HepG2 (cell line): ENCODE data around the gene GPC3. TPM values are rescaled to one million over a fixed set of nuclear protein-coding genes. Genes with fewer than 3 reads are reported as not detected.

Experiments
- ATAC-seq: fragments of 200-7000 bp; cut with Tn5 transposase; 3 replicates; pipeline ENCODE4 v1.9.1; 2020; ENCODE audit warnings: mild to moderate bottlenecking, moderate library complexity
- BruUV-seq: library from RNA; stranded (reverse); fragments of 400-500 nt; replicated peaks from 2 replicates; lab custom pipeline; 2021; lab: Mats Ljungman, UMichigan
- CTCF ChIA-PET: fragments of 300-600 bp; formaldehyde crosslinking; extraction: SDS; loops from one replicate; lab custom pipeline; 2021; ENCODE audit warnings: low total read pairs, inconsistent platforms, low intra/inter-chr PET ratio; lab: Yijun Ruan, JAX
- POLR2A ChIA-PET: fragments of 350-600 bp; sonication (Branson Sonifier 250); formaldehyde crosslinking; loops from one replicate; lab custom pipeline; 2020; ENCODE audit warnings: antibody characterized with exemption, inconsistent platforms; lab: Yijun Ruan, JAX
- DNase-seq: peaks from one replicate; pipeline ENCODE4 v3.0.0-alpha.2; 2015; ENCODE audit warnings: low spot score
- FAIRE-seq: peaks from 3 replicates; lab custom pipeline; 2011; peaks lifted over from hg19 to GRCh38; lab: Jason Lieb, UNC
- H2AFZ ChIP-seq: one replicate; pipeline ENCODE4 v1.6.1; 2011; ENCODE audit warnings: low read length, inconsistent platforms
- H3K27ac ChIP-seq: fragments of 300-600 bp; 3 replicates; pipeline ENCODE4 v1.8.0; 2011; ENCODE audit warnings: mixed run types, mild to moderate bottlenecking, mixed read lengths, low read length, inconsistent platforms; ENCODE audit not compliant: insufficient read depth; ENCODE audit errors: extremely low read length
- H3K27me3 ChIP-seq, 2 experiments: fragments of 200-600 bp in 1 of 2; 2 replicates in 1 of 2; 3 replicates in 1 of 2; pipeline versions ENCODE4 v1.6.0 to v1.8.0; 2011; ENCODE audit warnings: low read length in 2 of 2, mild to moderate bottlenecking in 2 of 2, moderate library complexity in 2 of 2, inconsistent platforms in 1 of 2; ENCODE audit not compliant: insufficient read depth in 2 of 2, control insufficient read depth in 1 of 2
- H3K36me3 ChIP-seq, 2 experiments: fragments of 200-600 bp in 1 of 2; replicated peaks in 1 of 2; 2 replicates in 1 of 2; 3 replicates in 1 of 2; pipeline versions ENCODE4 v1.5.1 to v1.8.0; 2011; ENCODE audit warnings: low read length in 2 of 2, inconsistent platforms in 1 of 2; ENCODE audit not compliant: insufficient read depth in 2 of 2, control insufficient read depth in 1 of 2
- H3K4me1 ChIP-seq: 2 replicates; pipeline ENCODE4 v1.5.1; 2012; ENCODE audit warnings: low read length, inconsistent platforms; ENCODE audit not compliant: insufficient read depth
- H3K4me2 ChIP-seq: 2 replicates; pipeline ENCODE4 v1.6.0; 2011; ENCODE audit warnings: low read depth, low read length, inconsistent platforms
- H3K4me3 ChIP-seq, 3 experiments: fragments of 200-600 bp in 1 of 3; sonication (generic), shearing (Covaris generic) in 1 of 3; replicated peaks in 1 of 3; 2 replicates each; pipeline ENCODE4 v1.5.1; 2011 to 2016; ENCODE audit warnings: low read length in 3 of 3, inconsistent platforms in 2 of 3, low read depth in 2 of 3, mild to moderate bottlenecking in 2 of 3, control low read depth in 1 of 3, mixed read lengths in 1 of 3; ENCODE audit not compliant: insufficient read depth in 1 of 3
- H3K79me2 ChIP-seq: one replicate; pipeline ENCODE4 v1.6.1; 2011; ENCODE audit warnings: low read length, inconsistent platforms; ENCODE audit not compliant: insufficient read depth
- H3K9ac ChIP-seq: 2 replicates; pipeline ENCODE4 v1.6.0; 2011; ENCODE audit warnings: mild to moderate bottlenecking, low read depth, low read length, inconsistent platforms; ENCODE audit not compliant: insufficient read depth
- H3K9me3 ChIP-seq: 2 replicates; pipeline ENCODE4 v1.5.1; 2012; ENCODE audit warnings: mild to moderate bottlenecking, low read length
- H4K20me1 ChIP-seq: 2 replicates; pipeline ENCODE4 v1.6.0; 2011; ENCODE audit warnings: inconsistent platforms, mild to moderate bottlenecking, low read length, moderate library complexity; ENCODE audit not compliant: insufficient read depth
- FOXJ3 ChIP-seq: sonication (generic); formaldehyde crosslinking; IDR thresholded peaks from 2 replicates; pipeline ENCODE4 v1.4.0; 2020; ENCODE audit warnings: missing genetic modification reagents, mild to moderate bottlenecking, borderline replicate concordance
- FOXK1 ChIP-seq: sonication (generic); formaldehyde crosslinking; IDR thresholded peaks from 2 replicates; pipeline ENCODE4 v1.4.0; 2020; ENCODE audit warnings: low read depth, missing genetic modification reagents, borderline replicate concordance
- GATAD1 ChIP-seq: IDR thresholded peaks from 2 replicates; pipeline ENCODE4 v1.6.1; 2016; ENCODE audit warnings: missing genetic modification reagents, missing compliant biosample characterization
- IKZF1 ChIP-seq: fragments of 450-650 bp; IDR thresholded peaks from 2 replicates; pipeline ENCODE4 v1.7.1; 2016
- IRF2 ChIP-seq: IDR thresholded peaks from 2 replicates; pipeline ENCODE4 v1.6.1; 2018; ENCODE audit warnings: missing genetic modification reagents, missing compliant biosample characterization
- NONO ChIP-seq, 2 experiments: fragments of 450-650 bp in 1 of 2; sonication (generic) in 1 of 2; formaldehyde crosslinking in 1 of 2; IDR thresholded peaks in 1 of 2; conservative IDR thresholded peaks in 1 of 2; 2 replicates each; pipeline versions ENCODE4 v1.6.1 to v1.8.0; 2017 to 2022; ENCODE audit warnings: mild to moderate bottlenecking in 1 of 2, missing genetic modification reagents in 1 of 2, moderate library complexity in 1 of 2
- PAX8 ChIP-seq: sonication (generic); formaldehyde crosslinking; IDR thresholded peaks from 2 replicates; pipeline ENCODE4 v1.8.0; 2022; ENCODE audit warnings: mild to moderate bottlenecking, missing genetic modification reagents, borderline replicate concordance
- PHF21A ChIP-seq: sonication (generic); formaldehyde crosslinking; IDR thresholded peaks from 2 replicates; pipeline ENCODE4 v1.5.0; 2020; ENCODE audit warnings: mild to moderate bottlenecking, missing genetic modification reagents
- SPEN ChIP-seq: sonication (generic); formaldehyde crosslinking; IDR thresholded peaks from 2 replicates; pipeline ENCODE4 v1.5.1; 2020; ENCODE audit warnings: low read depth, mild to moderate bottlenecking, missing genetic modification reagents
- YEATS4 ChIP-seq: sonication (generic); formaldehyde crosslinking; IDR thresholded peaks from 2 replicates; pipeline ENCODE4 v1.4.0; 2020; ENCODE audit warnings: missing genetic modification reagents, borderline replicate concordance
- ZNF747 ChIP-seq: sonication (generic); formaldehyde crosslinking; IDR thresholded peaks from 2 replicates; pipeline ENCODE4 v1.8.1; 2023; ENCODE audit warnings: missing genetic modification reagents, mild to moderate bottlenecking, borderline replicate concordance
- ZSCAN31 ChIP-seq: sonication (generic); formaldehyde crosslinking; IDR thresholded peaks from 2 replicates; pipeline ENCODE4 v1.5.0; 2020; ENCODE audit warnings: low read depth, mild to moderate bottlenecking, missing genetic modification reagents
- WGBS: methylation state at CpG from one replicate; pipeline ENCODE4 v1.1.6; 2017; ENCODE audit warnings: low lambda C conversion rate; 5-methylcytosine and 5-hydroxymethylcytosine counted together
- in situ Hi-C: cut with HindIII; loops from 2 replicates; pipeline ENCODE4 v1.10.0; 2017; ENCODE audit warnings: low pct_unique_long_range_greater_than_20kb; ENCODE audit not compliant: extremely low pct_ligation_motif_present
- intact Hi-C: fragments of 100-400 bp; cut with micrococcal nuclease; formaldehyde crosslinking; loops from one replicate; pipeline ENCODE4 v1.10.0; 2022; ENCODE audit not compliant: unreplicated experiment
- polyA plus RNA-seq, 8 experiments: library from polyadenylated mRNA; depleted of rRNA in 3 of 8; stranded (reverse) in 7 of 8; unstranded in 1 of 8; fragments of >200 nt; fragmentation: Illumina TruSeq in 4 of 8; extraction: Trizol in 4 of 8; gene quantifications; 2 replicates each; pipeline versions ENCODE4 v1.2.1 to v1.2.3, GENCODE V29; 2011 to 2016; ENCODE audit warnings: low read depth in 4 of 8, missing spikeins in 1 of 8, mixed read lengths in 1 of 8; ENCODE audit not compliant: insufficient read depth in 1 of 8
- total RNA-seq, 5 experiments: library from RNA; depleted of rRNA; stranded (reverse); fragments of >200 nt; fragmentation: Illumina TruSeq; extraction: Trizol; gene quantifications; 2 replicates each; pipeline ENCODE4 v1.2.3, GENCODE V29; 2016; ENCODE audit warnings: low read depth in 1 of 5
- TF ChIP-seq, protein P1 (sequence below): sonication (generic); formaldehyde crosslinking; IDR thresholded peaks from 2 replicates; pipeline ENCODE4 v1.4.0; 2020; ENCODE audit warnings: mild to moderate bottlenecking, missing genetic modification reagents
- TF ChIP-seq, protein P2 (sequence below): sonication (generic); formaldehyde crosslinking; IDR thresholded peaks from 2 replicates; pipeline ENCODE4 v1.4.0; 2020; ENCODE audit warnings: missing genetic modification reagents
- TF ChIP-seq, protein P3 (sequence below): sonication (generic); formaldehyde crosslinking; IDR thresholded peaks from 2 replicates; pipeline ENCODE4 v1.4.0; 2020; ENCODE audit warnings: missing genetic modification reagents
- TF ChIP-seq, protein P4 (sequence below): sonication (generic); formaldehyde crosslinking; IDR thresholded peaks from 2 replicates; pipeline ENCODE4 v1.4.0; 2020; ENCODE audit warnings: missing genetic modification reagents, borderline replicate concordance
- TF ChIP-seq, protein P5 (sequence below): sonication (generic); formaldehyde crosslinking; IDR thresholded peaks from 2 replicates; pipeline ENCODE4 v1.4.0; 2020; ENCODE audit warnings: missing genetic modification reagents, mild to moderate bottlenecking, borderline replicate concordance

Gene GPC3
- total and polyA plus RNA-seq, 2 of the 13 experiments (the other 11 are each of a cell fraction or from before 2014, with no cell fraction given), result 1,799 to 3,263 TPM

DNA sequence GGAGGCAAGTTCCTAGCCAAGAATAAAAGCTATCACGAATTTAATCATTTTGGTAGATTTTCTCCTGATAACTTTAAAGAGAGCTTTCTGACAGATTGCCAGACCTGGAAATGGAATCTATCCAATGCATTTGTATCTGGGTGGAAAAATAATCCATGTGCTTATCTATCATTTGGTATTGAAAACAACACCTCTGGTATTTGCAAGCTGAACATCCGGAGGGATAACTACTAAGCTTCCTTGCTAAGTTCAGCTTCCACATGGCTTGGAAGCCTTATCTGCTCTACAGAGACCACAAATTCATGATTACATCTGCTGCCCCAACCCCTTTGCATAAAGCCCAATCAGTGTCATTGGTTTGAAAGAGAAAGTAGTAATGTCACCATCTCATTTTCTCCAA, 230.7 kb downstream of the GPC3 start:
- FAIRE-seq (no peak), DNase-seq (no peak), ATAC-seq (no peak)
- intact Hi-C loops, result no loop called here
- H3K27me3 ChIP-seq, result no peaks in the 10 kb centered on the region
- no peak overlapping the region for H3K4me3 ChIP-seq
- H3K4me2 ChIP-seq, result no peak overlapping the region
- peaks cover 84% of the 10 kb centered on the region for H3K79me2 ChIP-seq
- H3K9ac ChIP-seq, result no peak overlapping the region
- in situ Hi-C loops, result no loop called here
- peaks cover 91% of the 10 kb centered on the region for H4K20me1 ChIP-seq
- peaks cover 6 to 37% of the 10 kb centered on the region in 2 experiments; a peak in 4 of 5 replicates for H3K36me3 ChIP-seq
- no peak overlapping the region for H3K27ac ChIP-seq
- no peaks in the 10 kb centered on the region for H3K9me3 ChIP-seq
- WGBS, result 96% methylated on average over 2 of the region's 2 CpGs
- H2AFZ ChIP-seq, result no peak overlapping the region
- no TSS peak for BruUV-seq
- H3K4me1 ChIP-seq, result peaks cover 52% of the 10 kb centered on the region
- CTCF ChIA-PET, result no interaction called here
- POLR2A ChIA-PET, result no interaction called here
- TF ChIP-seq SPEN (CRISPR knock-in tag) (no peak), NONO (IDR thresholded peaks at IDR 0.05) (no peak), NONO (CRISPR knock-in tag; conservative IDR thresholded peaks at IDR 0.05) (no peak), FOXJ3 (CRISPR knock-in tag) (no peak), ZNF747 (CRISPR knock-in tag) (no peak), YEATS4 (CRISPR knock-in tag) (no peak), FOXK1 (CRISPR knock-in tag) (no peak), IKZF1 (no peak), IRF2 (CRISPR knock-in tag) (no peak), GATAD1 (CRISPR knock-in tag) (no peak), PHF21A (CRISPR knock-in tag) (no peak), ZSCAN31 (CRISPR knock-in tag) (no peak), PAX8 (no peak)
- TF ChIP-seq, protein P1, sequence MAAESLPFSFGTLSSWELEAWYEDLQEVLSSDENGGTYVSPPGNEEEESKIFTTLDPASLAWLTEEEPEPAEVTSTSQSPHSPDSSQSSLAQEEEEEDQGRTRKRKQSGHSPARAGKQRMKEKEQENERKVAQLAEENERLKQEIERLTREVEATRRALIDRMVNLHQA (CRISPR knock-in tag), result no peak
- TF ChIP-seq, protein P2, sequence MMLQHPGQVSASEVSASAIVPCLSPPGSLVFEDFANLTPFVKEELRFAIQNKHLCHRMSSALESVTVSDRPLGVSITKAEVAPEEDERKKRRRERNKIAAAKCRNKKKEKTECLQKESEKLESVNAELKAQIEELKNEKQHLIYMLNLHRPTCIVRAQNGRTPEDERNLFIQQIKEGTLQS (CRISPR knock-in tag), result no peak
- TF ChIP-seq, protein P3, sequence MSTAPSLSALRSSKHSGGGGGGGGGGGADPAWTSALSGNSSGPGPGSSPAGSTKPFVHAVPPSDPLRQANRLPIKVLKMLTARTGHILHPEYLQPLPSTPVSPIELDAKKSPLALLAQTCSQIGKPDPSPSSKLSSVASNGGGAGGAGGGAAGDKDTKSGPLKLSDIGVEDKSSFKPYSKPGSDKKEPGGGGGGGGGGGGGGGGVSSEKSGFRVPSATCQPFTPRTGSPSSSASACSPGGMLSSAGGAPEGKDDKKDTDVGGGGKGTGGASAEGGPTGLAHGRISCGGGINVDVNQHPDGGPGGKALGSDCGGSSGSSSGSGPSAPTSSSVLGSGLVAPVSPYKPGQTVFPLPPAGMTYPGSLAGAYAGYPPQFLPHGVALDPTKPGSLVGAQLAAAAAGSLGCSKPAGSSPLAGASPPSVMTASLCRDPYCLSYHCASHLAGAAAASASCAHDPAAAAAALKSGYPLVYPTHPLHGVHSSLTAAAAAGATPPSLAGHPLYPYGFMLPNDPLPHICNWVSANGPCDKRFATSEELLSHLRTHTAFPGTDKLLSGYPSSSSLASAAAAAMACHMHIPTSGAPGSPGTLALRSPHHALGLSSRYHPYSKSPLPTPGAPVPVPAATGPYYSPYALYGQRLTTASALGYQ (CRISPR knock-in tag), result no peak
- TF ChIP-seq, protein P4, sequence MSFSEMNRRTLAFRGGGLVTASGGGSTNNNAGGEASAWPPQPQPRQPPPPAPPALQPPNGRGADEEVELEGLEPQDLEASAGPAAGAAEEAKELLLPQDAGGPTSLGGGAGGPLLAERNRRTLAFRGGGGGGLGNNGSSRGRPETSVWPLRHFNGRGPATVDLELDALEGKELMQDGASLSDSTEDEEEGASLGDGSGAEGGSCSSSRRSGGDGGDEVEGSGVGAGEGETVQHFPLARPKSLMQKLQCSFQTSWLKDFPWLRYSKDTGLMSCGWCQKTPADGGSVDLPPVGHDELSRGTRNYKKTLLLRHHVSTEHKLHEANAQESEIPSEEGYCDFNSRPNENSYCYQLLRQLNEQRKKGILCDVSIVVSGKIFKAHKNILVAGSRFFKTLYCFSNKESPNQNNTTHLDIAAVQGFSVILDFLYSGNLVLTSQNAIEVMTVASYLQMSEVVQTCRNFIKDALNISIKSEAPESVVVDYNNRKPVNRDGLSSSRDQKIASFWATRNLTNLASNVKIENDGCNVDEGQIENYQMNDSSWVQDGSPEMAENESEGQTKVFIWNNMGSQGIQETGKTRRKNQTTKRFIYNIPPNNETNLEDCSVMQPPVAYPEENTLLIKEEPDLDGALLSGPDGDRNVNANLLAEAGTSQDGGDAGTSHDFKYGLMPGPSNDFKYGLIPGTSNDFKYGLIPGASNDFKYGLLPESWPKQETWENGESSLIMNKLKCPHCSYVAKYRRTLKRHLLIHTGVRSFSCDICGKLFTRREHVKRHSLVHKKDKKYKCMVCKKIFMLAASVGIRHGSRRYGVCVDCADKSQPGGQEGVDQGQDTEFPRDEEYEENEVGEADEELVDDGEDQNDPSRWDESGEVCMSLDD (CRISPR knock-in tag), result no peak
- TF ChIP-seq, protein P5, sequence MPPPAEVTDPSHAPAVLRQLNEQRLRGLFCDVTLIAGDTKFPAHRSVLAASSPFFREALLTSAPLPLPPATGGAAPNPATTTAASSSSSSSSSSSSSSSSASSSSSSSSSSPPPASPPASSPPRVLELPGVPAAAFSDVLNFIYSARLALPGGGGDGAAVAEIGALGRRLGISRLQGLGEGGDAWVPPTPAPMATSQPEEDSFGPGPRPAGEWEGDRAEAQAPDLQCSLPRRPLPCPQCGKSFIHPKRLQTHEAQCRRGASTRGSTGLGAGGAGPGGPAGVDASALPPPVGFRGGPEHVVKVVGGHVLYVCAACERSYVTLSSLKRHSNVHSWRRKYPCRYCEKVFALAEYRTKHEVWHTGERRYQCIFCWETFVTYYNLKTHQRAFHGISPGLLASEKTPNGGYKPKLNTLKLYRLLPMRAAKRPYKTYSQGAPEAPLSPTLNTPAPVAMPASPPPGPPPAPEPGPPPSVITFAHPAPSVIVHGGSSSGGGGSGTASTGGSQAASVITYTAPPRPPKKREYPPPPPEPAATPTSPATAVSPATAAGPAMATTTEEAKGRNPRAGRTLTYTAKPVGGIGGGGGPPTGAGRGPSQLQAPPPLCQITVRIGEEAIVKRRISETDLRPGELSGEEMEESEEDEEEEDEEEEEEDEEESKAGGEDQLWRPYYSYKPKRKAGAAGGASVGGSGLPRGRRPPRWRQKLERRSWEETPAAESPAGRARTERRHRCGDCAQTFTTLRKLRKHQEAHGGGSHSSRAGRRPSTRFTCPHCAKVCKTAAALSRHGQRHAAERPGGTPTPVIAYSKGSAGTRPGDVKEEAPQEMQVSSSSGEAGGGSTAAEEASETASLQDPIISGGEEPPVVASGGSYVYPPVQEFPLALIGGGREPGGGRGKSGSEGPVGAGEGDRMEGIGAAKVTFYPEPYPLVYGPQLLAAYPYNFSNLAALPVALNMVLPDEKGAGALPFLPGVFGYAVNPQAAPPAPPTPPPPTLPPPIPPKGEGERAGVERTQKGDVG (CRISPR knock-in tag), result no peak
